GM18858 (cell line): ENCODE measurements around the gene ZNF528.

ENCODE experiments used
- ATAC-seq: cut with Tn5 transposase; IDR thresholded peaks from one replicate; pipeline ENCODE4 v1.9.1; 2021; ENCODE audit not compliant: unreplicated experiment

Gene ZNF528

GRCh38 chr19:52397310-52398080 is at the start of gene ZNF528:
ZNF528 (plus strand) TSS chr19:52397849; CDS start chr19:52402014, 4,165 bp downstream.
- no peak for ATAC-seq

DNA sequence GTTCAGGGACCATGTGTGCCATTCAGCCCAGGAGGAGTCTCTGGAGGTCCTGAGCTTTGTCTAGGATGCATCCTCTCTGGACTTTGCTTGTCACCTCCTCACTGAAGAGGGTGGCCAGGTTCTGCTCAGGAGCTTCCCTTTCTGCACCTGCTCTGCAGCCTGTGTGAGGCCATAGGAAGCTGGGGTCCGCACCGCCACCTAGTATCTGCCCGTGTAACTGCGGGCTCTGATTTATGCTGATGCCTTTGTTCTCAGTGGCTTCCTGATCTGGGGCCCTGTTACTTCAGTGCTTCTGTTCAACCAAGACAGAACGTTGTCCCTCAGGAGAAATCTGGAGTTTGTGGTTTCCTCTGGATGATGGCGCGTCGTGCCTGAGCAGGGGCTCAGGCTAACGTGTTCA is 46.1 kb upstream of the ZNF528 start:
- ATAC-seq: no peak

GRCh38 chr19:52366414-52366824 is 31.2 kb upstream of the ZNF528 start:
- no peak for ATAC-seq

DNA sequence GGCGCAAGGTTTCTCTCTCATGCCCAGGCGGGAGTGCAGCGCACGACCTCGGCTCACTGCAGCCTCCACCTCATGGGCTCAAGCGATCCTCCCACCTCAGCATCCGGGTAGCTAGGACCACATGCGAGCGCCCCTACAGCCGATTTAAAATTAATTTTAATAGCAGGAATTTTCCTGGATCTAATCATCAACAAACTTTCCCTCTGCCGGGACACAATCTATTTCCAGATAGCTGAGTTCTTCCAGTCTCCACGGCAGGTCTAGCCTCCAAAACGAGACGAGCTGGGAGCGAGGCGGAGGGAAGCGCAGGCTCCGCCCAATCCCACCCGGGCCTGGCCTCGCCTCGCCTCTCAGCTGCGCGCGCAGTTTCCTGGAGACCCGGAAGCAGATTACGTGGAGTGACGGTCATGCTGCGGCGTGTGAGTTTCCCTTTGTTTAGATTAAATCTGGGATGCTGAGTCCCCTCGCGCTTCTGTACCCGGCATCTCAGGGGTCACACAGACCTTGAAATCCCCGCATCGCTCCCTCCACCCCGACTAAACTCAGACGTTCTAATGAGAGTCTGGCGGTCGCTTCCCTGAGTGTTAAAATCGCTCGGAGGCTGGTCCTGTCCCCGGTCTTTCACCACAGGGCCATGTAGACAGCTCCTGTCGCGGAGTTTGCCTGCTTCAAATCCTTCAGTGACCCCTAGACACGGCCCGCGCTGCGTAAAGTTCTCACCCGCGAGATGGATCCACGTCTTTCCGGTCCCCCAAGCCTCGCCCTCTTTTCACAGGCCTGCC is 27.9 kb upstream of the ZNF528 start, which contains the start of gene ZNF880:
Gene ZNF880, plus strand, starts transcription at position 365 of the 782 bp plus-strand sequence. Its CDS starts 43 bp downstream, at position 408.
- ATAC-seq: peak; percentile 58

DNA sequence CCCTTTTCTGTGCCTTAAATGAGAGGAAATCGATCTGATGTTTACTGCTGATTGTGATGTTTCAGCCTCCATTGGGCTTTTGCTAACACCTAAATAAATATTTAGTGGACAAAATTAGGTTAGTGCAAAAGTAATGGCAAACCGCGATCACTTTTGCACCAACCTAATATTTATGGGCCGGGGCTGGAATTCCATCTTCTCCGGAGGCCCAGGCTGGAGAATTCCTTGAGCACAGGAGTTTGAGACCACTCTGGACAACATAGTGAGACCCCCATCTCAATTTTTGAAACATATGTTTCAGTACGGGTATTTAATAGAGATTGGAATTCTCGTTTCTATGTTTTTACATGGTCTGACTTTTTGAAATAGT is 27.3 kb upstream of the ZNF528 start:
- no peak for ATAC-seq

DNA sequence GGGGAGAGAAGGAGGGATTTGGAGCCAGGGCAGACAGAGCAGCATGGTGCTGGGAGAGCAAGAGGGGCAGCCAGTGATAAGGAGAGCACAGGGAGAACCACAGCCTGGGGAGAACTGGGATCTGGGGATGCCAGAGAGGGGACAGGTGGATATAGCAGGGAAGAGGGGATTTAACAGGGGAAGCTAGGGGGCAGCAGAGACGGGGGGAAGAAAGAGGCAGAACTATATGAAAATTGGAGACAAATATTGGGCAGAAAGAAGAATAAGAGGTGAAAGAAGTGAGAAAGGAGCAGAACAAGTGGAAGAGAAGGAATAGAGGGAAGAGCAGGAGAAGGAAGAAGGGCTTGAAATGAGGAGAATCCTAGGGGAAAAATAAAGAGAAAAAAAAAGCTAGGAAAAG is 6.5 kb upstream of the ZNF528 start:
- ATAC-seq: no peak

- no peak for ATAC-seq
Measured at GRCh38 chr19:52398081-52398441, 412 bp downstream of the ZNF528 start.

- ATAC-seq: no peak
Measured at GRCh38 chr19:52410276-52410675, 12.6 kb downstream of the ZNF528 start.

GRCh38 chr19:52415711-52416110 is 18.1 kb downstream of the ZNF528 start:
- no peak for ATAC-seq

DNA sequence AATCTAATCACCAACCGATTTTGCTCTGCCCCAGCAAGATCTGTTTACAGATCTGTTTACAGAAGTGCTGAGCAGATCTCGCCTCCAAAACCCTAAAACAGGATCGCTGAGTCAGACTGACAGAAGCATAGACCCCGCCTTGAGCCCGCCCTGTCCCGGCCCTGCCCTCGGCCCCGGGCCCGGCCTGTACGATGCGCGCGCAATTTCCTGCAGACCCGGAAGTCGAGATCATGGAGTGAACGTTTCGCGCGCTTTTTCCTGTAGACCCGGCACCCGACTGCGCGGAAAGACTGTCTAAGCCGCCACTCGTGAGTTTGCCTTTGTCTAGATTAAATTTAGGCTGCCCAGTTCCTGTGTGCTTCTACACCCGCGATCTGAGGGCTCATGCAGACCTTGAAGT is 31.3 kb downstream of the ZNF528 start, which contains the start of gene ZNF534:
Gene ZNF534, plus strand, starts transcription at position 212 of the 400 bp plus-strand sequence. CDS start 2,327 bp downstream, outside the sequence.
- ATAC-seq: no peak

- ATAC-seq: no peak
Measured at GRCh38 chr19:52442179-52442578, 44.5 kb downstream of the ZNF528 start.

DNA sequence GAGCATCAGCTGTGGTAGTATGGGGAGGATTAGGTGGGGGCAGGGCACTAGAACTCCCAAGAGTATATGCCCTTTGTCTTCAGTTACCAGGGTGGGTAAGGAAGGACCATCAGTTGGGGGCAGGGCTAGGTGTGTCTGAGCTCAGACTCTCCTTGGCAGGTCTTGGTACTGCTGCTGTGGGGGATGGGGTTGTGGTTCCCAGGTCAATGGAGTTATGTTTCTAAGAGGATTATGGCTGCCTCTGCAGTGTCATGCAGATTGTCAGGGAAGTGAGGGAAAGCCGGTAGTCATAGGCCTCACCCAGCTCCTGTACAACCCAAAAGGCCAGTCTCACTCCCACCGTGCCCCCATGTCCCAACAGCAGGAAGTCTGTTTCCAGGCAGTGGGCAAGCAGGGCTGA is 46.9 kb downstream of the ZNF528 start:
- no peak for ATAC-seq

GRCh38 chr19:52451241-52451640 is 53.6 kb downstream of the ZNF528 start:
- ATAC-seq: no peak

DNA sequence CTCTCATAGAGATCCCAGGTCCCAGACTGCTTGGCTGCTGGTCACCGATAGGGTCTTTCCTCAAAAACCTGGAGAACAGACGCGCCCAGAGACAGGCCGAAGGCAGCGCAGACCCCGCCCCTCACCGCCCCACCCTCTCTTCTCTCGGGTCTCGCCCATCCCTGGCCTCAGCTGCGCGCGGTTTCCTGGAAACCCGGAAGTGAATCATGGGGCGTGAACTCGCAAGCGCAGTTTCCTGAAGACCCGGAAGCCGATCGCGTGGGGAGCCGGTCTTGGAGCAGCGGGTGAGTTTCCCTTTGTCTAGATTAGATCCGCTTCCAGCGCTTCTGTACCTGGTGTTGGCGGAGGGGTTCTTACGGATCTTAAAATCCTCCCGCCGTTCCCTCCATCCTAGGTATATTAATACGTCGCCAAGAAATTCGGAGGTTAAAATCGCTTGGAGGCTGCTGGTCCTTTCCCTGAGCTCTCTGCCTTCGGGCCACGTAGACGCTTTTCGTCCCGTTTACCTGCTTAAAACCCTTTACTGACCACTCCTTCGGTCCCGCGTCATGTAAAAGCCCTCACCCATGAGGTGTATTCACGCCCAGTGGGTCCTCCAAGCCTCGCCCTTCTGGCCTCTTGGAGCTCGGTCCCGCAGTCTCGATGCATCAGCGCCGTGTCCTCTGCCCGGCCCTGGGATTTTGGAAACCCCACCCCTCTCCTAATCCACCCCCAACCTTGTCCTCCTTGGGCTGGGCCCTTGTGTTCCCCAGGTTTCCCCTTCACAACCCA is 55.9 kb downstream of the ZNF528 start, which contains the start of gene ZNF578:
Gene ZNF578, plus strand, starts transcription at position 230 of the 771 bp plus-strand sequence. CDS start 48,293 bp downstream, outside the sequence.
- ATAC-seq: no peak

DNA sequence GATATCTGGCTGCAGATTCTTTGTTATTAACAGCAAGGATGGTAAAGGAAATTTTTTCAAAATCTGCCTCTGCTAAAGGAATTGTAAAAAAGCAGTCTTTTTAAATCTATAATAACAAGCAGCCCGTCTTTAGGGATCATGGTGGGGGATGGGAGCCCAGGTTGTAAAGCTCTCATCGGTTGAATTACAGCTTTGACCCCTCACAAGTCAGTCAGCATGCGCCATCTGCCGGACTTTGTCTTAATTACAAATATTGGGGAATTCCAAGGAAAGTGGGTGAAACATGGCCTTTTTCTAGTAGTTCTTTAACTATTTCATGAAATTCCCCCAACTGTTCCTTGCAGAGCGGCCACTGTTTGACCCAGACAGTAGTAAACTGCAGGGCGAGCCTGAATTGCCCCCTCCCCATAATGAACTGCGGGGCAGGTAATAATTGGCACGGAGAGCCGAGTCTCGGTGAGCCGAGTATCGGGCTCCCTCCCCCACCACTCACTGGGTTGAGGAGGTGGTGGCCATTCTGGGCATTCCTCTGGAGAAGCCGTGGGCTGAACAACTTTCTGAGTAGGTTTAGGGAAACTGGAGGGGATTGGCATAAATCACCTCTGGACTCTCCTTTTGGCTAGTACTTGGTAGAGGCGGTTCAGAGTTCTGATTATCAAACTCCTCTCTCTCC is 67.3 kb downstream of the ZNF528 start:
- no peak for ATAC-seq
